Measurements from ENCODE around the gene G6PC3.
A peak's percentile ranks its signal among the peaks of the same experiment; 100 is the strongest.

Gene G6PC3

DNA sequence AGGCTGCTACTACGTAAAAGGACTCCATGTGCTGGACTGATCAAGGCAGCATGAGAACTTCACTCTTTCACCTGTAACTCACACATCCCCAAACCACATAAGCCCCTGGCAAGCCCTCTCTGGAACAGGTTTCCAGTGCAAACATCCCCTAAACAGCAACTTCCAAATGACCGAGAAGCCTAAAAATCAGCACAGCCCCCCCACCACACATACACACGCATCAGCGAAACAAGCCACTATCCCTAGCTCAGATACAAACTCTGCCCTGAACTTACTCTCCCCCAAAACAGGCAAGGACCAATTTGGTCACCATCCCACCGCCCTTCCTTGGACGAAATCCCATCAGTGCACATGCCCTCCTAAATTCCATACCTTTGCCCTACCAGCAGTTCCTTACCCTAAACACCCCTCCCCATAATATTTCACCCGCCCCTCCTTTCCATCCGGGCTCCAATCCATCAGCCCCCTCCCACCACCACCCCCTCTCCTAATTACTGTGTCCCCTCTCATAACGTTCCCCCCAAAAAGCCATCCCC, 4.8 kb upstream of the G6PC3 start:
- Histone ChIP-seq H3K4me1 (ENCODE audit: control insufficient read depth, insufficient read depth, low read length) (peaks cover 5% of the 10 kb centered on the region), H3K36me3 (ENCODE audit: control insufficient read depth, insufficient read depth, low read length) (peaks cover 10% of the 10 kb centered on the region), H3K27ac (ENCODE audit: low read depth, low read length) (peak overlapping the region; percentile 95), H3K9ac (ENCODE audit: low read length) (peak overlapping the region; percentile 32), H3K4me3 (ENCODE audit: low read length) (peak overlapping the region; percentile 65), H3K27me3 (ENCODE audit: control insufficient read depth, insufficient read depth, low read length) (no peaks in the 10 kb centered on the region)

DNA sequence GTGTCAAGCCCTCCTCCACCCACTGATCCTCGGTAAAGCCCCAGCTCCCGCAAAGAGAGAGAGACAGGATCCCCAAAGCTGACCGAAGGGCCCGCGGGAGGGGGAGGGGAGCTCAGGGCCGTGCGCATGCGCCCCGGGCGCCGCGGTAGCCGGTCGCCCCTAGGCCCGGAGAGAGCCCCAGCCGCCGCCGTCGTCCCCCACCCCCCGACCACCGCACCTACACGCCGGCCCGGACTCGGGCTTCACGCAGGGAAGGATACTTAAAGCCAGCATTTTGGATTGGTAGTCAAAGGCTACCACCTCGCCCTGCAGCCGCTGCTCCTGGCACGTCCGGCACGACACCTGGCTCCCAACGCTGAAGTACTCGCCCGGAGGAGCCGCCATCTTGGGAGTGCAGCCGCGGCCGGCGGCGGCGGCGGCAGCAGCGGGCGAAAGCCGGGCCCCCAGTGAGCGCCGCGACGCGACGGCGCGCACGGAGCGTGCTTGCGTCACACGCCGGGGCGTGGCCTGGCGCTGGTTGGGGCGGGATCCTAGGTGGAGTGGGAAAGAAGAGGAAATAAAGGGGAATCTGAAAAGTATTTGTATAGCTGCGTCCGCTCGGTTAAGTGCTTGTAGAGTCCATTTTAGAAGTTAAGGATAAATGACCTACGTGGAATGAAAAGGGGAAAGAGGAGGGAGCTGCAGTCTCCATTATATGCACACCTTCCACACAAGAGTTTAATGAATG, 4.2 kb upstream of the G6PC3 start, which contains the start of gene LSM12:
Gene LSM12 (minus strand): TSS at position 468 of the 727 bp plus-strand sequence. CDS start 84 bp downstream, at position 384.
- H3K36me3 ChIP-seq (ENCODE audit: control insufficient read depth, insufficient read depth, low read length) = peaks cover 10% of the 10 kb centered on the region
- H3K9ac ChIP-seq (ENCODE audit: low read length) = peak within 1 kb of the TSS; percentile 32
- no peaks in the 10 kb centered on the region for H3K27me3 ChIP-seq (ENCODE audit: control insufficient read depth, insufficient read depth, low read length)
- peak within 1 kb of the TSS; percentile 95 for H3K27ac ChIP-seq (ENCODE audit: low read depth, low read length)
- H3K4me3 ChIP-seq (ENCODE audit: low read length) = peak within 1 kb of the TSS; percentile 65
- H3K4me1 ChIP-seq (ENCODE audit: control insufficient read depth, insufficient read depth, low read length) = peaks cover 5% of the 10 kb centered on the region

DNA sequence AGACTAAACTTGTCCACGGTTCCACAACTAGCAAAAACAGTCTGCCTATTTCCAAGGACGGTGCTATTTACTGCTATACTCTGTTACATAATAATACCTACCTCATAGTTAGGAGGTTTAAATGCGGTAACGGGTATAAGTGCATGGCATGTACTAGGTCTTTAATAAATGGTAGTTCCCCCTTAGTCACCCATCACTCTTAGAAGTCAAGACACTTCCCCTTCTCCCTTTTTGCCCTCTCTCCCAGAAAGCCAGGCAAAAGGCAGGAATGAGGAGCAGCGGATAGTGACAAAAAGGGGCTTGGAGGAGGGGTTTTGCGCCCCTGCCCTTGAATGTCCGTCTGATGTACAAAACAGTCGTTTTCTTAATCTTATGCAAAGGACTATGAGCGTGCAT, 3.0 kb upstream of the G6PC3 start:
- no peaks in the 10 kb centered on the region for H3K27me3 ChIP-seq (ENCODE audit: control insufficient read depth, insufficient read depth, low read length)
- H3K4me3 ChIP-seq (ENCODE audit: low read length) = no peak overlapping the region
- H3K36me3 ChIP-seq (ENCODE audit: control insufficient read depth, insufficient read depth, low read length) = peaks cover 5% of the 10 kb centered on the region
- H3K27ac ChIP-seq (ENCODE audit: low read depth, low read length) = no peak overlapping the region
- no peak overlapping the region for H3K9ac ChIP-seq (ENCODE audit: low read length)
- H3K4me1 ChIP-seq (ENCODE audit: control insufficient read depth, insufficient read depth, low read length) = peaks cover 10% of the 10 kb centered on the region

DNA sequence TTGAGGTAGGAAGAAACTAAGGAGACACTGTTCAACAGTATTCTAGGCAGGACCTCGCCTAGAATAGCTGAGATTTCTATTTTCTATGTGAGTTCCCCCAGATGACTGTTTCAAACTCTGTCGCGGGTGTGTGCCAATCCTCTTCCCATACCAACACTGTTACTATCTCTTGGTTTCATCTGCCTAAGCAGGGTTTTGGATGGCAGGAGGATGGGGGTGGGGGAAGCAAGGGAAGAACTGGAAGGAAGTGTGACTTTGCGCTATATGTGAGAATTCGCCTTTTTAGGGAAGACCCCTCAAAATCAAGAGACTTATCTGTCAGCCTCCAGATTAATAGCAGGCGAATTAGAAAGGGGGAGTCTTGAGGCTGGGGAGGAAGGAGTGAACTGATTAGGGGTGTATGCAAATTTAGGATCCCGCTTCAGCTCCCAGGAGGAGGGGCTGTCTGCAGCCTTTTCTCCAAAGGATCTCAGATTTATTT, 521 bp upstream of the G6PC3 start:
- Histone ChIP-seq H3K4me1 (ENCODE audit: control insufficient read depth, insufficient read depth, low read length) (peaks cover 10% of the 10 kb centered on the region), H3K36me3 (ENCODE audit: control insufficient read depth, insufficient read depth, low read length) (peaks cover 10% of the 10 kb centered on the region), H3K9ac (ENCODE audit: low read length) (peak overlapping the region; percentile 38), H3K27ac (ENCODE audit: low read depth, low read length) (peak overlapping the region; percentile 73), H3K4me3 (ENCODE audit: low read length) (peak overlapping the region; percentile 58), H3K27me3 (ENCODE audit: control insufficient read depth, insufficient read depth, low read length) (no peaks in the 10 kb centered on the region)

DNA sequence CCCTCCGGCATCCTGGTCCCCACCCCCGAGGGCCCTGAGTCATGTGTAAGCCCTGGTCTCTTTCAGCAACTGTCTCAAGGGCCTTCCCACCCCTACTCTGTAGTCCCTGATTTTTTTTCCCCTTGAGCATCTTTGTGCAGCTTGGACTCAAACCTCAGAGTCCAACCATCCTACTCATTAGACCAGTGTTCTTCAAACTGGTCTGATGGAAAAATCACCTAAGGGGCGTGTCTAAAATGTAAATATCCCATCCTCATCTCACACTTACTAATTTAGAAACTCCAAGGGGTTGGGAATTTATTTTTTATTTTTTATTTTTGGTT, 624 bp downstream of the G6PC3 start:
- Histone ChIP-seq H3K27ac (ENCODE audit: low read depth, low read length) (peak overlapping the region; percentile 92), H3K27me3 (ENCODE audit: control insufficient read depth, insufficient read depth, low read length) (no peaks in the 10 kb centered on the region), H3K4me1 (ENCODE audit: control insufficient read depth, insufficient read depth, low read length) (peaks cover 10% of the 10 kb centered on the region), H3K9ac (ENCODE audit: low read length) (peak overlapping the region; percentile 82), H3K36me3 (ENCODE audit: control insufficient read depth, insufficient read depth, low read length) (peaks cover 19% of the 10 kb centered on the region), H3K4me3 (ENCODE audit: low read length) (peak overlapping the region; percentile 99)

DNA sequence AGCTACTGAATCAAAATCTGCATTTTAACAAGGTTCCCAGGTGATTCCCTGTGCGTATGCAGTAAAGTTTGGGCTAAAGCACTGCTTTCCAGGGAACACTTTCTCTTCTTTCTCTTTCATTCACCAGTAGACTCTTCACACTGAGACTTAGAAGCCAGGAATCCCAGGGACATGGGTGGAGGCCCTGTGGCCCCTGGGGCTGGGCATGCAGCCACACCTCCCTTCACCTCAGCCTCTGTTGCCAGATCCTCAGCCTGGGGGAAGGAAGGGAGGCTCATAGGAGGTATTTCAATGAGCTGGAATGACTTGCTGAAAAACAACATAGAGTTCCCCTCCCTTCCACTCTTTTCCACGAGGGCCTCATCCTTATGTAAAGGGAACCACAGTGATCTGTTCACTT, 1.2 kb downstream of the G6PC3 start:
- no peak overlapping the region for H3K9ac ChIP-seq (ENCODE audit: low read length)
- H3K27ac ChIP-seq (ENCODE audit: low read depth, low read length) = no peak overlapping the region
- H3K4me1 ChIP-seq (ENCODE audit: control insufficient read depth, insufficient read depth, low read length) = peaks cover 10% of the 10 kb centered on the region
- H3K27me3 ChIP-seq (ENCODE audit: control insufficient read depth, insufficient read depth, low read length) = no peaks in the 10 kb centered on the region
- peaks cover 21% of the 10 kb centered on the region for H3K36me3 ChIP-seq (ENCODE audit: control insufficient read depth, insufficient read depth, low read length)
- H3K4me3 ChIP-seq (ENCODE audit: low read length) = peak overlapping the region; percentile 99

DNA sequence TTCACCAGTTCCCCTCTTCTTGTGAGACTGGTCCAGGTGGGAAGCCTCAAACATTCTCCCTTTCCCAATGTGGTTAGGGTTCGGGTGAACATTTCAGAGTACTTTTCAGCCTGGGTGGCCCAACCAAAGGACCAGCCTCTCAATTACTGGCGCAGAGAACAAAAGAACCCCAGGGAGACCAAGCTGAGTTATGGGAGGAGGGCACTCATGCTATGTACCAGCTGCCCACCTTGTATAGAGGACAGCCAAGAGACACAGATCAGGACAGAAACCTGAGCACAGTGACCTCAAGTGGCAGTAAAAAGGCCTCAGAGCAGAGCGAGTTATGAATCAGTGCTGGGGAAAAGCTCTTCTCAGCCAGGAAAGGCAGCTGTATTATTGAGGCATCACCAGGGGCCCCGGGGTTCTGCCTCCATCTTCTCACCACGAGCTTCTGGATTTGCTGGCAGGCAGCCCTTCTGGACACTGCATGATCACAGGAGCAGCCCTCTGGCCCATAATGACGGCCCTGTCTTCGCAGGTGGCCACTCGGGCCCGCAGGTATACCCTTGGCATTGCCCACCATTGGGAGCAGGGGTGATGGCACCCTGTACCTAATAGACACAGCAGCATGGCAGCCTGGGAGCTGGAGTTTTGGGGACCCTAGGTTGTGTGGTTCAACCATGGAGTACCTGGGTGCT, 3.8 kb downstream of the G6PC3 start:
- H3K9ac ChIP-seq (ENCODE audit: low read length) = no peak overlapping the region
- no peak overlapping the region for H3K27ac ChIP-seq (ENCODE audit: low read depth, low read length)
- no peak overlapping the region for H3K4me3 ChIP-seq (ENCODE audit: low read length)
- no peaks in the 10 kb centered on the region for H3K27me3 ChIP-seq (ENCODE audit: control insufficient read depth, insufficient read depth, low read length)
- H3K36me3 ChIP-seq (ENCODE audit: control insufficient read depth, insufficient read depth, low read length) = peaks cover 40% of the 10 kb centered on the region
- H3K4me1 ChIP-seq (ENCODE audit: control insufficient read depth, insufficient read depth, low read length) = peaks cover 10% of the 10 kb centered on the region

DNA sequence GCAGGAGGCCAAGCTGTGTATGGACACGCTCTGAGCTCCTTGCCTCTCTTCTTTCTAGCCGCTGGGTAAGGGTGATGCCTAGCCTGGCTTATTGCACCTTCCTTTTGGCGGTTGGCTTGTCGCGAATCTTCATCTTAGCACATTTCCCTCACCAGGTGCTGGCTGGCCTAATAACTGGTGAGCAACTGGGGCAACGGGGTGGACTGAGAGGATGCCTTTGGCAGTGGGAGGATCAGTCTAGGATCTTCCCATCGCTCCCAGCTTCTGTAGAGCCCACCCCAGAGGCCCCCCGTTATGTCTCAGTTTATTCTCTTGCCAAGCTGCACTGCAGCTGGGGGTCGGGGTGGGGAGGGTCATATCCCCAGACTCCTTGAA, 4.4 kb downstream of the G6PC3 start:
- H3K4me1 ChIP-seq (ENCODE audit: control insufficient read depth, insufficient read depth, low read length) = peaks cover 8% of the 10 kb centered on the region
- peaks cover 42% of the 10 kb centered on the region for H3K36me3 ChIP-seq (ENCODE audit: control insufficient read depth, insufficient read depth, low read length)
- H3K9ac ChIP-seq (ENCODE audit: low read length) = no peak overlapping the region
- H3K4me3 ChIP-seq (ENCODE audit: low read length) = no peak overlapping the region
- H3K27ac ChIP-seq (ENCODE audit: low read depth, low read length) = no peak overlapping the region
- H3K27me3 ChIP-seq (ENCODE audit: control insufficient read depth, insufficient read depth, low read length) = no peaks in the 10 kb centered on the region

DNA sequence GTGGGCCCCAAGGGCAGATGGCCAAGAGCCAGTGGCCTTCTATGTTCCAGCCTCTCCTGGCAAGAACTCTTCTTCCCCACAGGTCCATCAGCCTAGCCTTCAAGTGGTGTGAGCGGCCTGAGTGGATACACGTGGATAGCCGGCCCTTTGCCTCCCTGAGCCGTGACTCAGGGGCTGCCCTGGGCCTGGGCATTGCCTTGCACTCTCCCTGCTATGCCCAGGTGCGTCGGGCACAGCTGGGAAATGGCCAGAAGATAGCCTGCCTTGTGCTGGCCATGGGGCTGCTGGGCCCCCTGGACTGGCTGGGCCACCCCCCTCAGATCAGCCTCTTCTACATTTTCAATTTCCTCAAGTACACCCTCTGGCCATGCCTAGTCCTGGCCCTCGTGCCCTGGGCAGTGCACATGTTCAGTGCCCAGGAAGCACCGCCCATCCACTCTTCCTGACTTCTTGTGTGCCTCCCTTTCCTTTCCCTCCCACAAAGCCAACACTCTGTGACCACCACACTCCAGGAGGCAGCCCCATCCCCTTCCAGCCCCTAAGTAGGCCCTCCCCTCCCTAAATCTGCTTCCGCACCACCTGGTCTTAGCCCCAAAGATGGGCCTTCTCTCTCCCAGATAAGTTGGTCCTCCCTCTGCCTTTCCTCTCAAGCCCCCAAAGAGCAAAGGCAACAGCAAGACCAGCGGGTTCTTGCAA, 5.2 kb downstream of the G6PC3 start:
- H3K4me1 ChIP-seq (ENCODE audit: control insufficient read depth, insufficient read depth, low read length) = peaks cover 5% of the 10 kb centered on the region
- no peak overlapping the region for H3K27ac ChIP-seq (ENCODE audit: low read depth, low read length)
- H3K36me3 ChIP-seq (ENCODE audit: control insufficient read depth, insufficient read depth, low read length) = peaks cover 50% of the 10 kb centered on the region
- H3K4me3 ChIP-seq (ENCODE audit: low read length) = no peak overlapping the region
- no peak overlapping the region for H3K9ac ChIP-seq (ENCODE audit: low read length)
- H3K27me3 ChIP-seq (ENCODE audit: control insufficient read depth, insufficient read depth, low read length) = no peaks in the 10 kb centered on the region

DNA sequence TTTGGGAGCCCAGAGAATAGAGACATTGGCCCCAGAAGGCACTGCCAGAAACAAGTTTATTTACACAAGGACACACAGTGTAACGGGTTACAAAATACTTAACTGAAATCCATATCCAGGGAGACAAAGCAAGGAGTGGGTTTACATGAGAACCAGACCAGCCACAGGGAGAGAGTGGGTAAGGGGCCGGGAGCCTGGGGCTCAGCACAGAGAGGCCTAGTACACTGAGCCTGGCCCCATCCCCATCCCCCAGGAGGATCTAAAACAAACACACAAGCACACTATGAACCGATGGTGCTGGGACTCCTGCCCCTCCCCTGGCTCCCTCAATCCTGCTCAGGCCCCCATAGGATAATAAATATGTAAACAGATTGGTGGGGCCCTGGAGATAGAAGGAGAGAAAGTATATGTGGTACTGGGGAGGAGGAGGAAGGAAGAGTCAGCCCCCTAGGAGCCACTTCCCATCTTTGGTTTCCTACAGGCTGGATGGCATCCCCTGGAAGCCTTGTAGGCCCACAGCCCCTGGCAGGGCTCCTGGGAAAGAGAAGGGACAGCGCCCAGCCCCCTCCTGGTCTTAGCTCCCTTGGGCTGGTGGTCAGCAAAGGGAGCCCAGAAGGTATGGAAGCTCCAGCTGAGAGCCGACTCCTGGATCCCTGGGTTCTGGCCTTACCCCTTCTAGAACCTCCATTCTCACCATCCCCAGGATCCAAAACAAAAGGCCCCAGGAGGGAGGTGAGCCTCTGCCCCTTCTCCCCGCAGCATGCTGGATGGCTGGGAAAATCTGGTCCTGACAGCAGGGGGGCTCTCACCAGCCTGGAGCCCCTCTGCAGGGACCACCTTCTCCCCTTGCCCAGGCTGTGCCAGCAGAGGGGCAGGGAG, 6.4 kb downstream of the G6PC3 start:
- no peak overlapping the region for H3K27ac ChIP-seq (ENCODE audit: low read depth, low read length)
- no peaks in the 10 kb centered on the region for H3K4me1 ChIP-seq (ENCODE audit: control insufficient read depth, insufficient read depth, low read length)
- H3K4me3 ChIP-seq (ENCODE audit: low read length) = no peak overlapping the region
- H3K36me3 ChIP-seq (ENCODE audit: control insufficient read depth, insufficient read depth, low read length) = peaks cover 50% of the 10 kb centered on the region
- H3K27me3 ChIP-seq (ENCODE audit: control insufficient read depth, insufficient read depth, low read length) = no peaks in the 10 kb centered on the region
- no peak overlapping the region for H3K9ac ChIP-seq (ENCODE audit: low read length)

DNA sequence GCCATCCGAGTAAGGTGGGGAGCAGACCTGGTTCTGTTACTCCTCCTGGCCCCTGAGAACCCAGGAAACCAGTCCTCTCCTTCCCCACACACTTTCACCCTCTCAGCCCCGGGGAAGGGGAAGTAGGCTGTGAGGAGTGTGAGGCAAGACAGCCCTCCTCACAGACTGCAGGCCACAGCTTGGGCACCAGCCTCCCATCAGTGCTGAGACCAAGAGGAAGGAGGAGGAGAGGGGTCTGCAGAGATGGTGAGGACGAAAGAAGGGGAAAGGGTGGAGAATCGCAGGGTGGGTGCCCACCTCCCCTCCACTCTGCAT, 7.0 kb downstream of the G6PC3 start:
- H3K27me3 ChIP-seq (ENCODE audit: control insufficient read depth, insufficient read depth, low read length) = no peaks in the 10 kb centered on the region
- peaks cover 54% of the 10 kb centered on the region for H3K36me3 ChIP-seq (ENCODE audit: control insufficient read depth, insufficient read depth, low read length)
- no peak overlapping the region for H3K9ac ChIP-seq (ENCODE audit: low read length)
- no peaks in the 10 kb centered on the region for H3K4me1 ChIP-seq (ENCODE audit: control insufficient read depth, insufficient read depth, low read length)
- no peak overlapping the region for H3K4me3 ChIP-seq (ENCODE audit: low read length)
- H3K27ac ChIP-seq (ENCODE audit: low read depth, low read length) = no peak overlapping the region

DNA sequence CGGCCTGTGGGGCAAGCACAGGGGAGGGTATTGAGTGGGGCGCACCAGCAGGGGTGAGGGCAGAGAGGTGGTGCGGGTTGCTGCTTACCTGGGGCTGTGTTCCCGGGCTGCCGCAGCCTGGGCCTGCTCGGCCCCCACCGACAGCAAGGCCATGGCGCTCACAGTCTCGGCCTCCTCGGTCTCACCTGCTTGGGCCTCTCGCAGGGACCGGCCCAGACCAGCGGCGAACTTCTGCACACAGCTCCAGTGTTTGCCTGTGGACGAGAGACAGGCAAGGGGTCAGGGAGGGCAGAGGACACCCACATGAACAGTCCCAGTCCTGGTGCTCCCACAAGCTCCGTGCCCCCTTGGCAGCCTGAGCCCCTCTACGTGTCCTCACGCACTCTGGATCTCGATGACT, 7.9 kb downstream of the G6PC3 start:
- peaks cover 60% of the 10 kb centered on the region for H3K36me3 ChIP-seq (ENCODE audit: control insufficient read depth, insufficient read depth, low read length)
- H3K27ac ChIP-seq (ENCODE audit: low read depth, low read length) = no peak overlapping the region

More for the DNA sequence above, 7.9 kb downstream of the G6PC3 start:
- Histone ChIP-seq H3K4me3 (ENCODE audit: low read length) (no peak overlapping the region), H3K4me1 (ENCODE audit: control insufficient read depth, insufficient read depth, low read length) (no peaks in the 10 kb centered on the region), H3K27me3 (ENCODE audit: control insufficient read depth, insufficient read depth, low read length) (no peaks in the 10 kb centered on the region), H3K9ac (ENCODE audit: low read length) (no peak overlapping the region)

Measured in rectal smooth muscle tissue (tissue), 1 donor.